ENCODE measurements around the gene STX7.
"Not testable (repeated sequence)": the region's sequence is repeated elsewhere in the genome, so short reads cannot be mapped to it uniquely, and the experiment has no call there.

Gene STX7

DNA sequence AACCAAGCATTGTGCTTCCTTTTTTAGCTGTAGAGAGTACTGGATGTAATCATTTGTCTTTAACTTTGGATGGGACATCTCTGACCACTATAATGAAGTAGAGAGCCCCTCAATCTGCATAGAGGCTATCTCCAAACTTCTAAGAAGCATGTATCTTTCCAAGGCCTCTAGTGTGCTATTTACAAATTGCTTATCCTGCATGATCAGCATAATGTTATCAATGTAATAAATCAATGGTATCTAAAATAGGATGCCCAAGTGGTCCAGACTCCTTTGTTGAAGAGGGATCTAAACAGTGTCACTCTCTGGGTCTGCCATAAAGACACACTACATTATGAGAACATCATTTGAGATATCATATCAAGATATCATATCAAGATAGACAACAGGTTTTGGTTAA lies 31.9 kb upstream of the STX7 start:
- TF ChIP-seq, protein P1, sequence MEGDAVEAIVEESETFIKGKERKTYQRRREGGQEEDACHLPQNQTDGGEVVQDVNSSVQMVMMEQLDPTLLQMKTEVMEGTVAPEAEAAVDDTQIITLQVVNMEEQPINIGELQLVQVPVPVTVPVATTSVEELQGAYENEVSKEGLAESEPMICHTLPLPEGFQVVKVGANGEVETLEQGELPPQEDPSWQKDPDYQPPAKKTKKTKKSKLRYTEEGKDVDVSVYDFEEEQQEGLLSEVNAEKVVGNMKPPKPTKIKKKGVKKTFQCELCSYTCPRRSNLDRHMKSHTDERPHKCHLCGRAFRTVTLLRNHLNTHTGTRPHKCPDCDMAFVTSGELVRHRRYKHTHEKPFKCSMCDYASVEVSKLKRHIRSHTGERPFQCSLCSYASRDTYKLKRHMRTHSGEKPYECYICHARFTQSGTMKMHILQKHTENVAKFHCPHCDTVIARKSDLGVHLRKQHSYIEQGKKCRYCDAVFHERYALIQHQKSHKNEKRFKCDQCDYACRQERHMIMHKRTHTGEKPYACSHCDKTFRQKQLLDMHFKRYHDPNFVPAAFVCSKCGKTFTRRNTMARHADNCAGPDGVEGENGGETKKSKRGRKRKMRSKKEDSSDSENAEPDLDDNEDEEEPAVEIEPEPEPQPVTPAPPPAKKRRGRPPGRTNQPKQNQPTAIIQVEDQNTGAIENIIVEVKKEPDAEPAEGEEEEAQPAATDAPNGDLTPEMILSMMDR (IDR thresholded peaks at IDR 0.05; ENCODE audit: low read depth, low read length, missing control alignments), result no peak
- H3K4me3 ChIP-seq (ENCODE audit: low read depth, low read length), result no peak overlapping the region
- H3K36me3 ChIP-seq (replicated peaks), result no peaks in the 10 kb centered on the region
- no peak for DNase-seq
- peaks cover 5% of the 10 kb centered on the region for H3K27me3 ChIP-seq (replicated peaks)
- in situ Hi-C loops (cut with HindIII; ENCODE audit: low pct_ligation_motif_present, low sequenced_read_pairs), result no loop called here
- H3K27ac ChIP-seq, result no peak overlapping the region

DNA sequence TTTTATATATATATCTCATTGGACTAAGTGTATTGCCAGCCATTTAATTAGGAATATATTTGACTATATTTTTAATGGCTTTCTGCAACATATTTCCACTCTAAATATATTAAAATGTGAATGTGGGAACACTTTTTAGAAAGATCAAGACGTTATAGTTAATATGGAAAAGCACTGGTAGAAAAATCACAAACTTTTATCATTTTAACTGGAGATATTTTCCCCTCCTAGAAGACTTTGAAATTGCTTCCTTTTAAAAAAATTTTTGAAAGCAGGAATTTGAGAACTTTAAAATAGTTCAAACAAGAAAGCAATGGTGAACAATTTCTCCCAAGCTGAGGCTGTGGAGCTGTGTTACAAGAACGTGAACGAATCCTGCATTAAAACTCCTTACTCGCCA lies 25.1 kb upstream of the STX7 start, which contains the start of gene TAAR9:
Gene TAAR9 (plus strand): TSS at position 301 of the 400 bp plus-strand sequence. CDS start 13 bp downstream, at position 314.
- no peak within 1 kb of the TSS for H3K4me3 ChIP-seq (ENCODE audit: low read depth, low read length)
- TF ChIP-seq, protein P1 (IDR thresholded peaks at IDR 0.05; ENCODE audit: low read depth, low read length, missing control alignments), result no peak
- in situ Hi-C loops (cut with HindIII; ENCODE audit: low pct_ligation_motif_present, low sequenced_read_pairs), result no loop called here
- DNase-seq, result no peak
- no peaks in the 10 kb centered on the region for H3K36me3 ChIP-seq (replicated peaks)
- H3K27ac ChIP-seq, result no peak within 1 kb of the TSS
- H3K27me3 ChIP-seq (replicated peaks), result peaks cover 5% of the 10 kb centered on the region

DNA sequence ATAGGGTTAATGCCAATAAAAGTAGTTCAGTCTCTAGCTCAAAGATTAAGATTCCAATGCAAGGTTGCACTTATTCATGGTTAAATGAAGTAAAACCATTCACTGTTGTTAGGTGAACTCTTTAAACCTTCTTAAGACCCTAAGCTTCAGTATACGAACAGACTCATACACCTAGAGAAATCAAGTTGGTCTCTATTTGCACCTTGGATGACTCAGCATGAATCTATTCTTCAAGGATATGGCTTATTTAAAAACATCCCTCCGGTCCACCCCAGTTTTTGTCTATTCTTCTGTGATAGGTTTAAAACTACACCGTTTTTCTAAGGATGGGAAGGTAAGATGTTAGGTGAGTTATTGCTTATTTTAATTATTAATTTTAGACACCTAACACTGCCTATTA lies 24.2 kb upstream of the STX7 start:
- in situ Hi-C loops (cut with HindIII; ENCODE audit: low pct_ligation_motif_present, low sequenced_read_pairs), result no loop called here
- Histone ChIP-seq H3K27ac (no peak overlapping the region), H3K4me3 (ENCODE audit: low read depth, low read length) (no peak overlapping the region), H3K36me3 (replicated peaks) (no peaks in the 10 kb centered on the region), H3K27me3 (replicated peaks) (peaks cover 5% of the 10 kb centered on the region)
- DNase-seq, result no peak
- TF ChIP-seq, protein P1 (IDR thresholded peaks at IDR 0.05; ENCODE audit: low read depth, low read length, missing control alignments), result no peak

DNA sequence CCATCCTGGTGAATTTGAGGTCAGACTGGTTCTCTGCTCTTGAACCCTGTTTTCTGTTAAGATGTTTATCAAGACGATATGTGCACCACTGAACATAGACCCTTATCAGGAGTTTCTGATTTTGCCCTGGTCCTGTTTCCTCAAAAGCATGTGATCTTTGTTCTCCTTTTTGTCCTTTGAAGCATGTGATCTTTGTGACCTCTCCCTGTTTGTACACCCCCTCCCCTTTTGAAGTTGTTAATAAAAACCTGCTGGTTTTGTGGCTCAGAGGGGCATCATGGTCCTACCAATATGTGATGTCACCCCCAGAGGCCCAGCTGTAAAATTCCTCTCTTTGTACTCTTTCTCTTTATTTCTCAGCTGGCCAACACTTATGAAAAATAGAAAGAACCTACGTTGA lies 21.6 kb upstream of the STX7 start:
- H3K36me3 ChIP-seq (replicated peaks); DNase-seq; H3K27ac ChIP-seq; H3K4me3 ChIP-seq (ENCODE audit: low read depth, low read length); in situ Hi-C loops (cut with HindIII; ENCODE audit: low pct_ligation_motif_present, low sequenced_read_pairs); H3K27me3 ChIP-seq (replicated peaks): not testable (repeated sequence)

DNA sequence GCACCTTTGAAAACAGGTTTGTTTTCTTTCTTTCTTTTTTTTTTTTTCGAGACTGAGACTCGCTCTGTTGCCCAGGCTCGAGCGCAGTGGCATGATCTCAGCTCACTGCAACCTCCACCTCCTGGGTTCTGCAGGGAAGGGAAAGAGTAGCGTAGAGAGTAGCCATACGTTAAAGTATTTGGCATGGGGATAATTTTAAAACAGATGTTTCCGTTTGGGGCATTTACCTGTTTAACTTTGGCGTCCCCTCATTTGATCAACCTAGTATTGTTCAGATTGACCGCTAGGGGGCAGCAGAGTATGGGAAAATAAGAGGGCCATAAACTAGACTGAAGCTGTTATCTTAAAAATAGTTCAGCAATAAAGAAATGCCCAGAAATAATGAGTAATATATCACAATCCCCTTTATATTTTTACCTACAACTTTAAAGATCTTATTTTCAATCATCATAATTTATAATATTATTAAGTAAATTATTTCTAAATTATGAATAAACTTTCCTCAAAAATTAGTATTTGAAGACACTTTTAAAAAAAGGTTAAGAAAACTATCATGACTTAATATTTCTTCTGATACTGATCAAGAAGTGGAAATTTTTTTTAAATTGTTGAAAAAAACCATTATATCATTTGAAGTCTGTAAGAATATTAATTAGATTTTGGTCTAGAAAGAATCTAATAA lies 17.5 kb upstream of the STX7 start:
- Histone ChIP-seq H3K4me3 (ENCODE audit: low read depth, low read length) (no peak overlapping the region), H3K27ac (no peak overlapping the region), H3K27me3 (replicated peaks) (no peaks in the 10 kb centered on the region), H3K36me3 (replicated peaks) (no peaks in the 10 kb centered on the region)
- DNase-seq, result peak; percentile 30
- in situ Hi-C loops (cut with HindIII; ENCODE audit: low pct_ligation_motif_present, low sequenced_read_pairs), result no loop called here
- TF ChIP-seq, protein P1 (IDR thresholded peaks at IDR 0.05; ENCODE audit: low read depth, low read length, missing control alignments), result peak; percentile 75

DNA sequence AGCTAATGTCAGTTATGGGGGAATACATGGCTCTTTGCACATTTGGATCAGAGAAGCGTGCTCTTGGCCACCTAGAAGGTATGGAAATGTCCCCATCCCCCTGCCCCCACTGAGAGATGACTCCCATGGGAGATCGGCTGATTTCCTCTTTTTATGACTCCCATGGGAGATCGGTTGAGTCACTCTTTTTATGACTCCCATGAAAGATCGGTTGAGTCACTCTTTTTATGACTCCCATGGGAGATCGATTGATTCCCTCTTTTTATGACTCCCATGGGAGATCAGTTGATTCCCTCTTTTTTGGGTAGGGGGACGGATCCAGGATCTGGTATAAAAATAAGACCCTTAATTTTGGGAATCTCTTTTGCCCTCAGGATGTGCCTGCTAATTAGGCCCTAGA lies 14.9 kb upstream of the STX7 start:
- in situ Hi-C loops (cut with HindIII; ENCODE audit: low pct_ligation_motif_present, low sequenced_read_pairs), result no loop called here
- no peaks in the 10 kb centered on the region for H3K27me3 ChIP-seq (replicated peaks)
- no peak overlapping the region for H3K4me3 ChIP-seq (ENCODE audit: low read depth, low read length)
- TF ChIP-seq, protein P1 (IDR thresholded peaks at IDR 0.05; ENCODE audit: low read depth, low read length, missing control alignments), result no peak
- H3K36me3 ChIP-seq (replicated peaks), result no peaks in the 10 kb centered on the region
- H3K27ac ChIP-seq, result no peak overlapping the region
- DNase-seq, result no peak

All from brain microvascular endothelial cell (primary cell).